GM20431 (cell line): ENCODE data around the gene CPT2.

ENCODE experiments used
- in situ Hi-C: fragments of 300-500 bp; cut with MseI, MboI; formaldehyde crosslinking; loops from one replicate; pipeline ENCODE4 v1.15.0; 2020; ENCODE audit warnings: low sequenced_read_pairs; ENCODE audit not compliant: unreplicated experiment

CPT2 gene

GRCh38 chr1:53256511-53257453 is 60.2 kb downstream of the CPT2 start:
- in situ Hi-C loops: no loop called here

GRCh38 chr1:53257454-53258081 is 60.9 kb downstream of the CPT2 start:
- in situ Hi-C loops: no loop called here

- in situ Hi-C loops: no loop called here
Measured at GRCh38 chr1:53258216-53258615, 61.6 kb downstream of the CPT2 start.

GRCh38 chr1:53259932-53260331 is 63.3 kb downstream of the CPT2 start:
- in situ Hi-C loops: no loop called here

GRCh38 chr1:53260631-53261247 is 64.1 kb downstream of the CPT2 start:
- in situ Hi-C loops: no loop called here

GRCh38 chr1:53262000-53262399 is 65.4 kb downstream of the CPT2 start:
- in situ Hi-C loops: no loop called here
